HepG2 (cell line): ENCODE results near the gene RPL26. TPM values are rescaled to one million over a fixed set of nuclear protein-coding genes. Genes with fewer than 3 reads are reported as not detected.

Experiments used
- AHR ChIP-seq: IDR thresholded peaks from 2 replicates; pipeline ENCODE4 v1.6.1; 2018; ENCODE audit warnings: missing genetic modification reagents, missing compliant biosample characterization
- FOXK1 ChIP-seq: sonication (generic); formaldehyde crosslinking; IDR thresholded peaks from 2 replicates; pipeline ENCODE4 v1.4.0; 2020; ENCODE audit warnings: low read depth, missing genetic modification reagents, borderline replicate concordance
- HOMEZ ChIP-seq: IDR thresholded peaks from 2 replicates; pipeline ENCODE4 v1.6.1; 2016; ENCODE audit warnings: low read depth
- MAFG ChIP-seq: sonication (generic); formaldehyde crosslinking; IDR thresholded peaks from 2 replicates; pipeline ENCODE4 v1.5.1; 2020; ENCODE audit warnings: mild to moderate bottlenecking, missing genetic modification reagents
- MATR3 ChIP-seq: sonication (generic); formaldehyde crosslinking; IDR thresholded peaks from 2 replicates; pipeline ENCODE4 v1.4.0; 2020; ENCODE audit warnings: missing genetic modification reagents
- NAIF1 ChIP-seq: sonication (generic); formaldehyde crosslinking; IDR thresholded peaks from 2 replicates; pipeline ENCODE4 v1.5.0; 2020; ENCODE audit warnings: mild to moderate bottlenecking, missing genetic modification reagents, borderline replicate concordance
- NFE2 ChIP-seq: sonication (generic); formaldehyde crosslinking; IDR thresholded peaks from 2 replicates; pipeline ENCODE4 v1.4.0; 2020; ENCODE audit warnings: missing genetic modification reagents
- NFKB2 ChIP-seq: sonication (generic); formaldehyde crosslinking; IDR thresholded peaks from 2 replicates; pipeline ENCODE4 v1.4.0; 2020; ENCODE audit warnings: missing genetic modification reagents, borderline replicate concordance
- PAWR ChIP-seq: sonication (generic); formaldehyde crosslinking; IDR thresholded peaks from 2 replicates; pipeline ENCODE4 v1.4.0; 2020; ENCODE audit warnings: missing genetic modification reagents, mild to moderate bottlenecking, borderline replicate concordance
- SAP130 ChIP-seq: IDR thresholded peaks from 2 replicates; pipeline ENCODE4 v1.6.1; 2016; ENCODE audit warnings: low read depth
- SMC3 ChIP-seq: IDR thresholded peaks from 2 replicates; pipeline ENCODE4 v1.6.1; 2011; ENCODE audit warnings: low read length, improper control_type of control experiment
- ZFX ChIP-seq: sonication (generic); formaldehyde crosslinking; IDR thresholded peaks from 2 replicates; pipeline ENCODE4 v1.4.0; 2020; ENCODE audit warnings: mild to moderate bottlenecking, low read depth, missing genetic modification reagents, moderate library complexity
- ZNF891 ChIP-seq: sonication (generic); formaldehyde crosslinking; IDR thresholded peaks from 2 replicates; pipeline ENCODE4 v1.5.0; 2020; ENCODE audit warnings: mild to moderate bottlenecking, missing genetic modification reagents
- polyA plus RNA-seq, 8 experiments: library from polyadenylated mRNA; depleted of rRNA in 3 of 8; stranded (reverse) in 7 of 8; unstranded in 1 of 8; fragments of >200 nt; fragmentation: Illumina TruSeq in 4 of 8; extraction: Trizol in 4 of 8; gene quantifications; 2 replicates each; pipeline versions ENCODE4 v1.2.1 to v1.2.3, GENCODE V29; 2011 to 2016; ENCODE audit warnings: low read depth in 4 of 8, missing spikeins in 1 of 8, mixed read lengths in 1 of 8; ENCODE audit not compliant: insufficient read depth in 1 of 8
- total RNA-seq, 5 experiments: library from RNA; depleted of rRNA; stranded (reverse); fragments of >200 nt; fragmentation: Illumina TruSeq; extraction: Trizol; gene quantifications; 2 replicates each; pipeline ENCODE4 v1.2.3, GENCODE V29; 2016; ENCODE audit warnings: low read depth in 1 of 5
- TF ChIP-seq, protein P1 (sequence below): fragments of 450-650 bp; IDR thresholded peaks from 2 replicates; pipeline ENCODE4 v1.6.1; 2016
- TF ChIP-seq, protein P2 (sequence below): sonication (generic); formaldehyde crosslinking; IDR thresholded peaks from 2 replicates; pipeline ENCODE4 v1.8.1; 2023; ENCODE audit warnings: mild to moderate bottlenecking, inconsistent platforms, moderate library complexity, missing genetic modification reagents, borderline replicate concordance
- TF ChIP-seq, protein P3 (sequence below): sonication (generic); formaldehyde crosslinking; IDR thresholded peaks from 2 replicates; pipeline ENCODE4 v1.4.0; 2020; ENCODE audit warnings: missing genetic modification reagents
- TF ChIP-seq, protein P4 (sequence below): IDR thresholded peaks from 2 replicates; pipeline ENCODE4 v1.6.1; 2016

Gene RPL26
- total and polyA plus RNA-seq, 2 of the 13 experiments (the other 11 are each of a cell fraction or from before 2014, with no cell fraction given): 2,817 to 3,529 TPM

- TF ChIP-seq PAWR (no peak), ZFX (CRISPR knock-in tag) (peak; percentile 65; the same call in 1 of the 2 replicates), FOXK1 (peak; percentile 85; the same call in 1 of the 2 replicates), SAP130 (CRISPR knock-in tag) (peak; percentile 90), ZNF891 (CRISPR knock-in tag) (peak; percentile 14; the same call in 1 of the 2 replicates), HOMEZ (CRISPR knock-in tag) (peak; percentile 82; the same call in 1 of the 2 replicates), NAIF1 (CRISPR knock-in tag) (0 out of 2 replicates have a peak, but pooled peaks have one; percentile 45), MATR3 (CRISPR knock-in tag) (no peak), MAFG (CRISPR knock-in tag) (no peak), AHR (CRISPR knock-in tag) (no peak), SMC3 (no peak; the same call in 1 of the 2 replicates), NFE2 (CRISPR knock-in tag) (no peak), NFKB2 (peak; percentile 31; the same call in 1 of the 2 replicates)
- TF ChIP-seq, protein P1, sequence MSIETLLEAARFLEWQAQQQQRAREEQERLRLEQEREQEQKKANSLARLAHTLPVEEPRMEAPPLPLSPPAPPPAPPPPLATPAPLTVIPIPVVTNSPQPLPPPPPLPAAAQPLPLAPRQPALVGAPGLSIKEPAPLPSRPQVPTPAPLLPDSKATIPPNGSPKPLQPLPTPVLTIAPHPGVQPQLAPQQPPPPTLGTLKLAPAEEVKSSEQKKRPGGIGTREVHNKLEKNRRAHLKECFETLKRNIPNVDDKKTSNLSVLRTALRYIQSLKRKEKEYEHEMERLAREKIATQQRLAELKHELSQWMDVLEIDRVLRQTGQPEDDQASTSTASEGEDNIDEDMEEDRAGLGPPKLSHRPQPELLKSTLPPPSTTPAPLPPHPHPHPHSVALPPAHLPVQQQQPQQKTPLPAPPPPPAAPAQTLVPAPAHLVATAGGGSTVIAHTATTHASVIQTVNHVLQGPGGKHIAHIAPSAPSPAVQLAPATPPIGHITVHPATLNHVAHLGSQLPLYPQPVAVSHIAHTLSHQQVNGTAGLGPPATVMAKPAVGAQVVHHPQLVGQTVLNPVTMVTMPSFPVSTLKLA: peak; percentile 48
- TF ChIP-seq, protein P2, sequence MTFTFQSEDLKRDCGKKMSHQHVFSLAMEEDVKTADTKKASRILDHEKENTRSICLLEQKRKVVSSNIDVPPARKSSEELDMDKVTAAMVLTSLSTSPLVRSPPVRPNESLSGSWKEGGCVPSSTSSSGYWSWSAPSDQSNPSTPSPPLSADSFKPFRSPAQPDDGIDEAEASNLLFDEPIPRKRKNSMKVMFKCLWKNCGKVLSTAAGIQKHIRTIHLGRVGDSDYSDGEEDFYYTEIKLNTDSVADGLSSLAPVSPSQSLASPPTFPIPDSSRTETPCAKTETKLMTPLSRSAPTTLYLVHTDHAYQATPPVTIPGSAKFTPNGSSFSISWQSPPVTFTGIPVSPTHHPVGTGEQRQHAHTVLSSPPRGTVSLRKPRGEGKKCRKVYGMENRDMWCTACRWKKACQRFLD (CRISPR knock-in tag): no peak
- TF ChIP-seq, protein P3, sequence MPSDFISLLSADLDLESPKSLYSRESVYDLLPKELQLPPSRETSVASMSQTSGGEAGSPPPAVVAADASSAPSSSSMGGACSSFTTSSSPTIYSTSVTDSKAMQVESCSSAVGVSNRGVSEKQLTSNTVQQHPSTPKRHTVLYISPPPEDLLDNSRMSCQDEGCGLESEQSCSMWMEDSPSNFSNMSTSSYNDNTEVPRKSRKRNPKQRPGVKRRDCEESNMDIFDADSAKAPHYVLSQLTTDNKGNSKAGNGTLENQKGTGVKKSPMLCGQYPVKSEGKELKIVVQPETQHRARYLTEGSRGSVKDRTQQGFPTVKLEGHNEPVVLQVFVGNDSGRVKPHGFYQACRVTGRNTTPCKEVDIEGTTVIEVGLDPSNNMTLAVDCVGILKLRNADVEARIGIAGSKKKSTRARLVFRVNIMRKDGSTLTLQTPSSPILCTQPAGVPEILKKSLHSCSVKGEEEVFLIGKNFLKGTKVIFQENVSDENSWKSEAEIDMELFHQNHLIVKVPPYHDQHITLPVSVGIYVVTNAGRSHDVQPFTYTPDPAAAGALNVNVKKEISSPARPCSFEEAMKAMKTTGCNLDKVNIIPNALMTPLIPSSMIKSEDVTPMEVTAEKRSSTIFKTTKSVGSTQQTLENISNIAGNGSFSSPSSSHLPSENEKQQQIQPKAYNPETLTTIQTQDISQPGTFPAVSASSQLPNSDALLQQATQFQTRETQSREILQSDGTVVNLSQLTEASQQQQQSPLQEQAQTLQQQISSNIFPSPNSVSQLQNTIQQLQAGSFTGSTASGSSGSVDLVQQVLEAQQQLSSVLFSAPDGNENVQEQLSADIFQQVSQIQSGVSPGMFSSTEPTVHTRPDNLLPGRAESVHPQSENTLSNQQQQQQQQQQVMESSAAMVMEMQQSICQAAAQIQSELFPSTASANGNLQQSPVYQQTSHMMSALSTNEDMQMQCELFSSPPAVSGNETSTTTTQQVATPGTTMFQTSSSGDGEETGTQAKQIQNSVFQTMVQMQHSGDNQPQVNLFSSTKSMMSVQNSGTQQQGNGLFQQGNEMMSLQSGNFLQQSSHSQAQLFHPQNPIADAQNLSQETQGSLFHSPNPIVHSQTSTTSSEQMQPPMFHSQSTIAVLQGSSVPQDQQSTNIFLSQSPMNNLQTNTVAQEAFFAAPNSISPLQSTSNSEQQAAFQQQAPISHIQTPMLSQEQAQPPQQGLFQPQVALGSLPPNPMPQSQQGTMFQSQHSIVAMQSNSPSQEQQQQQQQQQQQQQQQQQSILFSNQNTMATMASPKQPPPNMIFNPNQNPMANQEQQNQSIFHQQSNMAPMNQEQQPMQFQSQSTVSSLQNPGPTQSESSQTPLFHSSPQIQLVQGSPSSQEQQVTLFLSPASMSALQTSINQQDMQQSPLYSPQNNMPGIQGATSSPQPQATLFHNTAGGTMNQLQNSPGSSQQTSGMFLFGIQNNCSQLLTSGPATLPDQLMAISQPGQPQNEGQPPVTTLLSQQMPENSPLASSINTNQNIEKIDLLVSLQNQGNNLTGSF: no peak
- TF ChIP-seq, protein P4, sequence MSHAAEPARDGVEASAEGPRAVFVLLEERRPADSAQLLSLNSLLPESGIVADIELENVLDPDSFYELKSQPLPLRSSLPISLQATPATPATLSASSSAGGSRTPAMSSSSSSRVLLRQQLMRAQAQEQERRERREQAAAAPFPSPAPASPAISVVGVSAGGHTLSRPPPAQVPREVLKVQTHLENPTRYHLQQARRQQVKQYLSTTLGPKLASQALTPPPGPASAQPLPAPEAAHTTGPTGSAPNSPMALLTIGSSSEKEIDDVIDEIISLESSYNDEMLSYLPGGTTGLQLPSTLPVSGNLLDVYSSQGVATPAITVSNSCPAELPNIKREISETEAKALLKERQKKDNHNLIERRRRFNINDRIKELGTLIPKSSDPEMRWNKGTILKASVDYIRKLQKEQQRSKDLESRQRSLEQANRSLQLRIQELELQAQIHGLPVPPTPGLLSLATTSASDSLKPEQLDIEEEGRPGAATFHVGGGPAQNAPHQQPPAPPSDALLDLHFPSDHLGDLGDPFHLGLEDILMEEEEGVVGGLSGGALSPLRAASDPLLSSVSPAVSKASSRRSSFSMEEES (CRISPR knock-in tag): peak; percentile 29; the same call in 1 of the 2 replicates
Measured at GRCh38 chr17:8383143-8383822, at the start of gene RPL26 (continued).
